H7 (cell line): ENCODE results near the gene CHST11. TPM values are rescaled to one million over a fixed set of nuclear protein-coding genes. Genes with fewer than 3 reads are reported as not detected.
"Not testable (repeated sequence)": the region's sequence is repeated elsewhere in the genome, so short reads cannot be mapped to it uniquely, and the experiment has no call there.

Experiments
- DNase-seq: peaks from one replicate; pipeline ENCODE4 v3.0.0; 2012
- H3K27me3 ChIP-seq: 2 replicates; pipeline ENCODE4 v1.6.0; 2011; ENCODE audit warnings: mild to moderate bottlenecking, low read length; ENCODE audit not compliant: control insufficient read depth, insufficient read depth
- H3K36me3 ChIP-seq: replicated peaks from 2 replicates; pipeline ENCODE4 v1.5.1; 2011; ENCODE audit warnings: low read length; ENCODE audit not compliant: control insufficient read depth, insufficient read depth
- H3K4me3 ChIP-seq: 2 replicates; pipeline ENCODE4 v1.5.1; 2011; ENCODE audit warnings: low read depth, mild to moderate bottlenecking, control low read depth, low read length, moderate library complexity; ENCODE audit not compliant: insufficient read depth
- total RNA-seq: library from RNA; depleted of rRNA; stranded (reverse); fragments of >200 nt; shearing (Covaris generic); gene quantifications from 2 replicates; pipeline ENCODE4 v1.2.3, GENCODE V29; 2014

Gene CHST11
- total RNA-seq, 1 experiment from 2014 or later, result 14.5 TPM

DNA sequence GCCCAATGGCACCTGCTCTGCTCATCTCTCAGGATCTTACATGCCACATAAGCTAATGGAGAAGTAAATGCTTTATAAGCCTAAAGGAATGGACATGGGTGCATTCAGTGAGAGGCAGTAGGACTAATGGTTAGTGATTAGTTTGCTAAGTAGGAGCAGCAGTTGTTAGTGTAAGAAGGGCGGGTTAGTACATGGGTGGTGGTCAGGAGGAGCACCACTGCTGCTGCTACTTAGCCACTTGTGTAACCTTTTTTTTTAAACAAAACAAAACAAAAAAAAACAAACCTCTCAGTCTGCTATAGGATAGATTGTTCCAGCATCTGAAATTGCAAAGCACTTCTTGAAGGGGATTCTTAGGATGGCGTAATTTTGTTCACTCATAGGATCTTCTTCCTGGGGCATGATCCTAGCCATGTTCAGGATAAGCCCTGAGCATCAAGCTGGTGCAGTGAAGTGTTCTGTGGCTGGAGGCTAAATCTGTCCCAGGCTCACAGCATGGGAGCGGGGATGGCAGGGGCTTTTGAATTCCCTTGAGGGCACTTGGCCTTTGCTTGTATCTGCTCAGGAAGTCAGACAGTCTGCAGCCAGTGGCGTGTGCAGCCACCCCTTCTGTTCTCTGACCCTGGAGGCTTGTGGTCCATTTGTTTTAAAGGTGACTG, 63.6 kb downstream of the CHST11 start:
- Histone ChIP-seq H3K4me3 (no peak overlapping the region), H3K36me3 (no peaks in the 10 kb centered on the region), H3K27me3 (no peaks in the 10 kb centered on the region)
- DNase-seq, result no peak

DNA sequence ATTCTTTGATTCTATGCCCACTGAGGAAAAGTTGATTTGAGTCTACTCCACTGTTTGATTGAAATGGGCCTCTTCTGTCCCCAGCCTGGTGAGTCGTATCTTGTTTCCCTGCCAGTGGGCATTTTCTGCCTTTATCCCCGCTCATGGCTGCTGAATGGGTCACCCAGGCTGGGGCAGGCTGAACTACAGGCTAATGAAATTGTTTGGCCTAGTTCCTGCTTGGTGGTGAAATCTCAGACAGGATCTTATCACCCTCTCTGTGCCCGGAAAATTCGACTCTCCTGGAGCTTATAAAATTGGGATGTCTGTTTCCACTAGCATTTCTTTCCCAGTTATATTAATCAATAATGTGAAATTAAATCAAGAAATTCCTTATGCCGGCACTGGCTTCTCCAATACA, 65.0 kb downstream of the CHST11 start:
- H3K4me3 ChIP-seq, result no peak overlapping the region
- no peaks in the 10 kb centered on the region for H3K27me3 ChIP-seq
- no peaks in the 10 kb centered on the region for H3K36me3 ChIP-seq
- no peak for DNase-seq

DNA sequence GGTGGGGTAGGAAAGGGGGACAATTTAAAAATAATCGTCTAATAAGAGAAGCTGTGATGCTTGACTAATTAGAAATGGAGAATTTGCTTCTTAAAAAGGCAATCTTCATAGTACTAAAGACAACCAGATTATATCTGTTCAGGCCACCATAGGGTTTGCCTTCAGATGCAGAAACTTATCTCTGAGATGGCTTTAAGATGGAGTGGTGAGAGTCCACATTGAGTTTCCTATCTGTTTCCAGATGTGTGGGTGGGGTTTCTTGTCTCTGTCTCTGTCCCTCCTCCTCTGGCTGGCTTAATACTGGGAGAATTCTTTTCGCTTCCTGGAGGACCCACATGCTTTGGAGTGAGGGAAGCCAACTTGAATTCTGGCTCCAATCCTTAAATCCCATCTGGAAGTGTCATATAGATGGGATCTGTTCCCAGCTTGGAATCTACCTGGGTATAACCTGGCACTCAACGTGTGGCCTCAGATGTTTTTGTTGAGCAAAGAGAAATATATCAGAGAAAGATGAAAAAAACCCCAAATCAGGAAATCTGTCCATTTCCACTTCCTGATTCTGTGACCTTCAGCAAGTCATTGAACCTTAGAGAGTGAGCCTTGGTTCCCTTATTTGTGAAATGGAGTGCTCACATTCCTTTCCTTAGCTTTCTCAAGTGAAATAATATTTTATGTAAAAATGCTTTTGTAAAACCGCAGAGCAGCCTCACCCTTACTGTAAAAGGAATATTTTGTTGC, 66.4 kb downstream of the CHST11 start:
- no peak overlapping the region for H3K4me3 ChIP-seq
- DNase-seq, result no peak
- no peaks in the 10 kb centered on the region for H3K27me3 ChIP-seq
- H3K36me3 ChIP-seq, result no peaks in the 10 kb centered on the region

DNA sequence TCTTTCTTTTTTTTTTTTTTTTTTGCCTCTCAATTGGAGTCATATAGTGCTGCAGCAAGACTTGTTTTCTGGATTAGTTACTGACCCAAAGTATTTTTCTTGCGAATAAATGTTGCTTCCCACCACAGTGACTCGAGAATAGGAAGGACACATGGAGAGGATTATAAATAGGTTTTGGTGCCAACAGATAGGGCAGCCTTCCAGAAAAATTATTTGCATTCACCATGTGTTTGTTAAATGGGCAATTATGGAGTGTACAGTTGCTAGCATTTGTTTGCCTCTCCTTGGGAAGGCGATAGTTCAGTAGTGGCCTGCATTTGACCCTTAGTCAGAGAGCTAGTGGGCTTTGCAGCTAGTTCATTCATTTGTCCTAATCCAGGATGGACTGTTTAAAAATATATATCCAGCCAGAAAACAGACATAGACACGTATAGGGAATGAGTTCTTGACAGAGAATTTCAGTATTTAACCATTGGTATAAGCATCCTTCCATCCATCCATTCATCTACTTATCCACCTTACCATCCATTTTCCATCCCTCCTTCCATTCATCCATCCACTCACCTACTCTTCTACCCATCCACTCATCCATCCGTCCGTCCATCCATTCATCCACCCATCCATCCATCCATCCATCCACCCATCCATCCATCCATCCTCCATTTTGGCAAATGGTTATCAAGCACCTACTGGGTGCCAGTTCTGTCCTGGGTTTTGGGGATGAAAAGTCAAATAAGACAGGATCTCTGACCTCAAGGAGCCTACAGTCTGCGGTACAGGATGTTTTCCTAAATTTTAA, 67.5 kb downstream of the CHST11 start:
- no peak overlapping the region for H3K4me3 ChIP-seq
- H3K27me3 ChIP-seq, result no peaks in the 10 kb centered on the region
- DNase-seq, result no peak
- H3K36me3 ChIP-seq, result no peaks in the 10 kb centered on the region

DNA sequence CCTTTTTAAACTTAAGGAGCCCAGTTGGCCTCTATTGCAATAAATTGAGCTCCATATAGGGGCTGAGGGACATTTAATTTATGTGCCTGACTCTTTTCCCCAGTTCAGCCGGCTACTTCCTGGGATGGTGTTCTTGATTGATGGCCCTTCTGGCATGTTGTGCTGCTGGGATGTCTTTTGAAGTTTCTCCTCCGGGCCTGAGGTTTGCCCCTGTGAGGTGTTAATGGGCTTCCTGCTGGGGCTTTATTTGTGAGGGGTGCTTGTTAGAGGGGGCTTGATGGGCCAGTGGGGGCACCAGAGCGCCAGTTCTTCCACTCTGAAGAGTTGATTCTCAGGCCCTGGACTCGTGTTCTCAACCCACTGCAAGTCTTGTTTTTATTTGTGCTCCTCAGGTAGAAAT, 69.6 kb downstream of the CHST11 start:
- no peaks in the 10 kb centered on the region for H3K27me3 ChIP-seq
- DNase-seq, result peak; percentile 51
- H3K36me3 ChIP-seq, result no peaks in the 10 kb centered on the region
- no peak overlapping the region for H3K4me3 ChIP-seq

DNA sequence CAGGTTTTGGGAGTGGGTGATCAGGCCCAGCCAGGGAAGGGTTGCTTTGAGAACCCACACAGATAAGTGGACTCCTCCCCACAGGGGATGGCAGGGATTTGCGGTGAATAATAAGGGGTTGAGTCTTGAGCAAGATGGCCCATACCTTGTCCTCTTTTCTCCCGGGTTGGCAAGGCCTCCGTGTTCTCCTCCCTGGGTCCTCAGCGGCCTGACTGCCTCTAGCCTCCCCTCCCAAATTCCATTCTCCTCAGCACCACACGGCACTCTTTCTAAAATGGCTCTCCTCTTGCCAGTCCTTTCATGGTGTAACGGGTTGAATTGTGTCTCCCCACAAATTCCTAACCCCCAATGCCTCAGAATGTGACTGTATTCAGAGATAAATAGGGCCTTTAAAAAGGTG, 70.0 kb downstream of the CHST11 start:
- Histone ChIP-seq H3K4me3 (no peak overlapping the region), H3K27me3 (no peaks in the 10 kb centered on the region), H3K36me3 (no peaks in the 10 kb centered on the region)
- DNase-seq, result no peak

DNA sequence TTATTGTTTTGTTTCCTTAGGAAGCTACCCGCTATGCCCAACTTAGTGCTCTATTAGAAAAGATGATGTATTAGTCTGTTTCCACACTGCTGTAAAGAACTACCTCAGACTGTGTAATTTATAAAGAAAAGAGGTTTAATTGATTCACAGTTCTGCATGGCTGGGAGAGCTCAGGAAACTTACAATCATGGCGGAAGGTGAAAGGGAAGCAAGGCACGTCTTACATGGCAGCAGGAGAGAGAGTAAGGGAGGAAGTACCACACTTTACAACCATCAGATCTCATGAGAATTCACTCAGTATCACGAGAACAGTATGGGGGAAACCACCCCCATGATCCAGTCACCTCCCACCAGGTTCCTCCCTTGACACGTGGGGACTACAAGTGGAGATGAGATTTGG, 70.9 kb downstream of the CHST11 start:
- not testable (repeated sequence) for H3K4me3 ChIP-seq, H3K27me3 ChIP-seq, H3K36me3 ChIP-seq, DNase-seq

DNA sequence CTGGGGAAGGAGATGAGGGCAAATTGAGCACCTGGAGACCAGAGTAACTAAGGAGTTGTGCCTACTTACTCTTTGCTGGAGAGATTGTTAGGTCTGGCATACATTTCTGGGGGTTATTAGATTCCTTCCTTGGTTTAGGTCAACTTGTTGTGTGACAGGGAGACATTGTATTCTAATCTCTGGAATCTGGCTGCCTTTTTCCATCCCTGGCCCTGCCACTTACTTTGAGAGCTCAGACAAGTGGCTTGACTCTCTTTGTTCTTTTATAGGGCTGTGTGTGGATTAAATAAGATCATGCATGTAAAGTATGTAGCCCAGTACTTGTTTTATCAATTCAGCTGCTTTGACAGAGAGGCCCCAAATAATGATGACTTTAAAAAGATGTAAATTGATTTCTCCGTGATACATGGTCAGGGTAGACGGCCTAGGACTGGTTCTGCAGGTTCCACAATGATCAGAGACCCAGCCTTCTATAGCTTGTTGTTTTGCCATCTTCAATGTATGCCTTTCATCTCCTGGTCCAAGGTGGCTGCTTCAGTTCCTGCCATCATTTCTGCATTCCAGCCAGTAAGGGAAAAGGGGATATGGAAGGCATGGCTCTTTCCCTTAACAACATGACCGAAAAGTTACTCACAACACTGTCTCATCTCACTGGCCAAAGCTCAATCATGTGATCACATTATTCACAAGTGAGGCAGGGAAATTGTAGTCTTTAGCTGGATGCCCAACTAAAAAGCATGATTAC, 72.6 kb downstream of the CHST11 start:
- no peak for DNase-seq
- H3K36me3 ChIP-seq, result no peaks in the 10 kb centered on the region
- no peaks in the 10 kb centered on the region for H3K27me3 ChIP-seq
- no peak overlapping the region for H3K4me3 ChIP-seq

DNA sequence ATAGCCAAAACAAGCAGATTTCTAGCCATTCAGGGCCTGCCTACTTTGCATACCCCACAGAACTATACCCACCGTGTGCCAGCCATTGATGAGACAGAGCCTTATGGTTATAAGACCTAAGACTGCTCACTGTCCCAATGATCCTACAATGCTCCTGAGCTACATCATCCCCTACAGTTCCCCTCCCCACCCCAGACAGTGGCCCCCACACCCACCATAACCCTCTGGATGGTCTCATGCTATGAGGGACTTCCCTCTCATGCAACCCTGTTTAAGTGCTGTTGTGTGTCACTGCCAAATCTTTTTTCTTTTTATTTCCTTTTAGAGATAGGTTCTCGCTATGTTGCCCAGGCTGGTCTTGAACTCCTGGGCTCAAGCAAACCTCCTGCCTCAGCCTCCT, 75.9 kb downstream of the CHST11 start:
- Histone ChIP-seq H3K27me3 (no peaks in the 10 kb centered on the region), H3K36me3 (no peaks in the 10 kb centered on the region), H3K4me3 (no peak overlapping the region)
- no peak for DNase-seq

DNA sequence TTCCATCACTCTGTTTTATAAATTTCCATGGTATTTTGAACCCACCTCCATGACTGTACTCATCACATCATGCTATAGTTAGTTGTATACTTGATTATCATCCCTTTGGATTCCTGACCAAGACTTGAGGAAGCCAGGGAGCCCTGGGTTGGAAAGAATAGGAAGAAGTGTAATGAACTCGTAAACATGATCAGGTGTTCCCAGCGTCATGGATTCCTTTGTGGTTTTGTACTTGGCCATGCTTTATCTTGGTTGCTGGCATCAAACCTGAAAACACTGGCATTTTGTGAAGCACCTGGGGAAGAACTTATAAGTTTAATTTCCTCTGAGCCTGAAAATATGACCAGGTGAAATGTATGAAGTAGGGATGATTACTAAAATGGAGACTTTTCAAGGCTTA, 76.4 kb downstream of the CHST11 start:
- no peaks in the 10 kb centered on the region for H3K27me3 ChIP-seq
- no peaks in the 10 kb centered on the region for H3K36me3 ChIP-seq
- H3K4me3 ChIP-seq, result no peak overlapping the region
- DNase-seq, result no peak

DNA sequence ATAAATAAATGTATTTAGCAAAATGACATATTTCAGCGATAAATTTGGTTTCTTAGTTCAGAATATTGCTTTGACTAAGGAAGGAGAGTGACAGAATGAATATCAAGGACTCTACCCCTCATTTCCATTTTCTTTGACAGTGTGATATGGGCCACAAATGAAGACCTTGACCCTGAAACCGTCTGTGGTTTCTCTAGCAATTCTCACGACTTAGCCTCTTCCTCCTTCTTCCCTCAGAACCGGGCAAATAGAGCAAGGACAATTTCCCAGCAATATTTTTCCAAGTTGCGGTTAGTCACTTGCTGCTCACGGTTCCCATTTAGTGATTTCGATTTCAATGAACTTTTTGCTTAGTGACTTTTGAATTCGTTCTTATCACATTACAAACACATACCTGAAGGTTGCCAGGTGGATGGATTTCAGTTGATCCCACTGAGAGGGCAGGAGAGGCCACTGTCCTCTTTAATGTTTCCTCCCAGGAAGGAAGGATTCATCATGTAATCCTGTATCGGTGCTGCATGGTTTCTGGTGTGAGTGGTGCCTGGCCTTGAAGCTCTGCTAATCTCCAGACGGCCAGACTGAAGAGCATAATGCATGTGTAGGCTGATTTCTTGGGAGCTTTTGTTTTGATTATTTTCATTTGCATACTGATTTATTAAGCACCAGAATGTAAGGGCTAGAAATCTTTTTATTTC, 77.6 kb downstream of the CHST11 start:
- no peaks in the 10 kb centered on the region for H3K36me3 ChIP-seq
- H3K4me3 ChIP-seq, result no peak overlapping the region
- no peak for DNase-seq
- H3K27me3 ChIP-seq, result no peaks in the 10 kb centered on the region

DNA sequence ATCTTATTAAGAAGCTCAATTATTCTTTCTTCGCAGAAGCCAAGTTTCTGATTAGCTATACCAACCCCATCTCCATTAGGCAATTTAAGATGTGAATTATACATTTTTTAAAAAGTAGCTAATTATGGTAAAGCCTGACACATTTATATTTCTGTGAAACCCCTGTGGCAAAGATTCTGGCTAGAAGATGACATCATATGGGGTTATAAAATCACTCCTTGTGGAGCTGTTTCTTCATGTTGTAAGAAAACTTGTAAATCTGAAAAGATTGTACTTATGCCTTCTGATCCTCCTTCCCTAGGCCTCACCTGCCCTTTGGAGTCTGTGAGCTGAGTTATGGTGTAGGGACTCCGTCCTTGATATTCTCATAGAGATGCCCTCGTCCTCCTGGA, 78.1 kb downstream of the CHST11 start:
- no peaks in the 10 kb centered on the region for H3K36me3 ChIP-seq
- no peak overlapping the region for H3K4me3 ChIP-seq
- H3K27me3 ChIP-seq, result no peaks in the 10 kb centered on the region
- no peak for DNase-seq

DNA sequence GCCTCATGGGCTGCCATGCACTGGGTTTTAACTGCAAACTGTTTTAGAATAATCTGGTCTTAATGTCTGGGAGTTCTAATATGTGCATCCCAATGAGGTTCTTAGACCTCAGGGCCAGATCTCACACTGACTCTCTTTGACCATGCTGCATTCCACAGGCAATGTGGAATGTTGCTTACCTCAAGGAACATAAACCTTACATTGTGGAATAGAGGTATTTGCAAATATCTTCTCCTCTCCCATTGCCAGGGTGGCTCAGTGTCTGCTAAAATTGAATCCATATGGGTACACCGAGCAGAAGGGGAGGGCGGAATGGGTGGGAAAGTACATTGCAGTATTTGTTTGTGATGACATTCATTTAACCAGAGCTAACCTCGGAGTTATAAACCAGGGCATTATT, 78.6 kb downstream of the CHST11 start:
- no peak for DNase-seq
- H3K4me3 ChIP-seq, result no peak overlapping the region
- H3K36me3 ChIP-seq, result no peaks in the 10 kb centered on the region
- no peaks in the 10 kb centered on the region for H3K27me3 ChIP-seq

DNA sequence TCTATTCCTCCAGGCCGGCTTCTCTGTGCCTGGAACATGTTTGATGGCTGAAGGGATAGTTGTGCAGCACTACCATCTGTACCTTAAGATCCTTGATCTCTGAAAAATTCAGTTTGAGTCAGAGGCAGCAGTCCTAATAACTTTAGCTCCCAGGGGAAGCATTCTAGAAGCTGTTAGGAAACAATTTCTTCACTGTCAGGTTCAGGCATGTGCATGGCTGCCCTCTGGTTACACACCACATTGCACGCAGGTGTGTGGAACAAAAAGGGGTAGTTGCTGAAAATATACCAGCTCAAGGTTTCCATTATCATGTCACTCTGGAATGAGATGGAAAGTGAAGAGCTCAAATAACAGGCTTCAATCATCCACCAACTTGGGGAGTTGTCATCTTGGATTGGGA, 80.1 kb downstream of the CHST11 start:
- no peaks in the 10 kb centered on the region for H3K27me3 ChIP-seq
- H3K4me3 ChIP-seq, result no peak overlapping the region
- no peak for DNase-seq
- no peaks in the 10 kb centered on the region for H3K36me3 ChIP-seq
